Gastrocnemius medialis (tissue), 4 donors: ENCODE measurements around the gene PIK3R3. TPM values are rescaled to one million over a fixed set of nuclear protein-coding genes. Genes with fewer than 3 reads are reported as not detected.

Source experiments
- ATAC-seq, 2 donors: fragments of 150-250 bp; one replicate each; pipeline ENCODE4 v1.9.1; 2016
- DNase-seq, 2 donors: peaks; one replicate each; pipeline ENCODE4 v3.0.0-alpha.2; 2019
- H3K27ac ChIP-seq, 4 donors: fragments of 200-600 bp; sonication (generic); 1 replicate in 1 of 4; 2 replicates in 3 of 4; pipeline ENCODE4 v1.5.1; 2016 to 2018; ENCODE audit warnings: mild to moderate bottlenecking in 2 of 4, moderate library complexity in 1 of 4
- H3K27me3 ChIP-seq, 3 donors: fragments of 200-600 bp; sonication (generic) in 2 of 3; 1 replicate in 1 of 3; 2 replicates in 2 of 3; pipeline versions ENCODE4 v1.5.1 to v1.6.0; 2016 to 2019; ENCODE audit warnings: mild to moderate bottlenecking in 1 of 3, moderate library complexity in 1 of 3
- H3K36me3 ChIP-seq, 2 donors: fragments of 200-600 bp; sonication (generic) in 1 of 2; one replicate each; pipeline ENCODE4 v1.5.1; 2017 to 2018
- H3K4me1 ChIP-seq, 2 donors: fragments of 200-600 bp; sonication (generic) in 1 of 2; one replicate each; pipeline ENCODE4 v1.5.1; 2016 to 2017; ENCODE audit warnings: mild to moderate bottlenecking in 2 of 2
- H3K4me3 ChIP-seq, 4 donors: fragments of 200-600 bp; sonication (generic) in 3 of 4; 1 replicate in 1 of 4; 2 replicates in 3 of 4; pipeline ENCODE4 v1.5.1; 2016 to 2019; ENCODE audit warnings: mild to moderate bottlenecking in 2 of 4
- H3K9me3 ChIP-seq, 3 donors: fragments of 200-600 bp; sonication (generic) in 2 of 3; 1 replicate in 1 of 3; 2 replicates in 2 of 3; pipeline ENCODE4 v1.5.1; 2016 to 2019
- POLR2A ChIP-seq, 2 donors: fragments of 450-650 bp; IDR thresholded peaks; one replicate each; pipeline ENCODE4 v1.6.1; 2017; ENCODE audit warnings: antibody characterized with exemption in 2 of 2, mild to moderate bottlenecking in 2 of 2, moderate library complexity in 2 of 2
- in situ Hi-C, 4 donors: fragments of 200-750 bp; cut with MboI; loops; one replicate each; pipeline versions ENCODE4 v1.15.0 to v1.8.0; 2017; ENCODE audit warnings: low sequenced_read_pairs in 4 of 4
- intact Hi-C: fragments of 100-400 bp; cut with DNase I; formaldehyde crosslinking; loops from one replicate; pipeline ENCODE4 v1.15.1; 2023; ENCODE audit warnings: low total_unique reads
- total RNA-seq, 4 donors: library from RNA; depleted of rRNA; stranded (reverse); fragments of >200 nt; gene quantifications; one replicate each; pipeline versions ENCODE4 v1.1.0 to v1.2.3, GENCODE V29; 2016
- TF ChIP-seq, protein P1 (sequence below), 5 experiments: fragments of 450-650 bp in 3 of 5; fragments of 200-600 bp in 2 of 5; sonication (generic) in 2 of 5; IDR thresholded peaks in 4 of 5; conservative IDR thresholded peaks in 1 of 5; 1 replicate in 4 of 5; 2 replicates in 1 of 5; pipeline ENCODE4 v1.5.1; 2016 to 2019; ENCODE audit warnings: antibody characterized with exemption in 5 of 5, mild to moderate bottlenecking in 3 of 5, moderate library complexity in 3 of 5

The PIK3R3 gene
- total RNA-seq, 4 donors from 2014 or later: 12.1 to 23.8 (median 15.9) TPM

DNA sequence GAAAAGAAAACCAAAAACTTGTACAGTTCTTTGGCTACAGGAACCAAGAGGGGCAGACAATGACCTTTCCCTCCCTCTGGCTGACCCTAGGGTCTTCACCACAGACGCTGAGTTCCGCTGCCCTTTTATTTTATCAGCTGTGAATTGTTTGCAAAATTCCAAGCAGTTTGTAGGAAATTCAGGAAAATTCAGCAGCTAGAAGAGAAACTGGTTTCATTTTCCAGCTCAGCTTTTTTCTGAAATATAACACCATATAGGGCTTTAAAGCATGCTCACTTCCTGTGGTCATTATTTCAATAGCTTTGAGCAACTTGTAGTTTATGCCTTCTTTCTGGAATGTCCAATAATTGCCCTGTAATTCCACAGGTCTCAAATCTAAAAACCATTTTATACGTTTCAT lies 5.5 kb upstream of the PIK3R3 start:
- Histone ChIP-seq H3K27ac (peak overlapping the region in 2 of 4 donors; percentile 6 to 63), H3K4me1 (peaks cover 24 to 25% of the 10 kb centered on the region in 2 donors), H3K4me3 (no peak overlapping the region), H3K27me3 (no peaks in the 10 kb centered on the region), H3K36me3 (no peaks in the 10 kb centered on the region), H3K9me3 (no peaks in the 10 kb centered on the region)
- no peak for DNase-seq
- no peak for ATAC-seq
- in situ Hi-C loops: no loop called here
- intact Hi-C loops: loop anchor here (10.0 kb wide), 2 partner anchors 453 to 553 kb away; partner anchors contain the start of genes GPBP1L1, NASP and TMEM69
- TF ChIP-seq, protein P1, sequence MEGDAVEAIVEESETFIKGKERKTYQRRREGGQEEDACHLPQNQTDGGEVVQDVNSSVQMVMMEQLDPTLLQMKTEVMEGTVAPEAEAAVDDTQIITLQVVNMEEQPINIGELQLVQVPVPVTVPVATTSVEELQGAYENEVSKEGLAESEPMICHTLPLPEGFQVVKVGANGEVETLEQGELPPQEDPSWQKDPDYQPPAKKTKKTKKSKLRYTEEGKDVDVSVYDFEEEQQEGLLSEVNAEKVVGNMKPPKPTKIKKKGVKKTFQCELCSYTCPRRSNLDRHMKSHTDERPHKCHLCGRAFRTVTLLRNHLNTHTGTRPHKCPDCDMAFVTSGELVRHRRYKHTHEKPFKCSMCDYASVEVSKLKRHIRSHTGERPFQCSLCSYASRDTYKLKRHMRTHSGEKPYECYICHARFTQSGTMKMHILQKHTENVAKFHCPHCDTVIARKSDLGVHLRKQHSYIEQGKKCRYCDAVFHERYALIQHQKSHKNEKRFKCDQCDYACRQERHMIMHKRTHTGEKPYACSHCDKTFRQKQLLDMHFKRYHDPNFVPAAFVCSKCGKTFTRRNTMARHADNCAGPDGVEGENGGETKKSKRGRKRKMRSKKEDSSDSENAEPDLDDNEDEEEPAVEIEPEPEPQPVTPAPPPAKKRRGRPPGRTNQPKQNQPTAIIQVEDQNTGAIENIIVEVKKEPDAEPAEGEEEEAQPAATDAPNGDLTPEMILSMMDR (IDR thresholded peaks at IDR 0.05 in 4 of 5, conservative IDR thresholded peaks at IDR 0.05 in 1 of 5): no peak
- no peak for TF ChIP-seq POLR2A (IDR thresholded peaks at IDR 0.05)

DNA sequence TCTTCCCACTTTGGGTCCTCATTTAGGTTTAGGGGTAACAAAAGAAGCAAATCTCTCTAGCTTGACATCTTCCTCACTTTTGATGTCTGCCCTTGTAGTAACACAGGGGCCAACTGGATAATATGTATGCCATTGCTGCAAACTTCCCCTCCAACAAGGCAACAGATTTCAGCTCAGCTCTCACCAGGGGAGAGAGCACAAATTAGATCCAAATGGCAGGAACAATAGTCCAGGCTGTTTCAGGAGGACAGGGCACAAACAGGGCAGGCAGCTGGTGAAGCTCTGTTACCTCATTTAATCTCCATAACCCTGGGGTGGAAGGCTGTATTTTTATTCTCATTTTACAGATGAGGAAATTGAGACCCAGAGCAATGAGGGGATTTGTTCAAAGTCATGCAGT lies 4.3 kb upstream of the PIK3R3 start:
- Histone ChIP-seq H3K9me3 (no peaks in the 10 kb centered on the region), H3K36me3 (no peaks in the 10 kb centered on the region), H3K27me3 (no peaks in the 10 kb centered on the region), H3K27ac (peak overlapping the region in 2 of 4 donors; percentile 21 to 98), H3K4me1 (peaks cover 24 to 25% of the 10 kb centered on the region in 2 donors), H3K4me3 (no peak overlapping the region)
- ATAC-seq: no peak
- intact Hi-C loops: loop anchor here (10.0 kb wide), 2 partner anchors 452 to 552 kb away; partner anchors contain the start of genes GPBP1L1, NASP and TMEM69
- TF ChIP-seq, protein P1 (IDR thresholded peaks at IDR 0.05 in 4 of 5, conservative IDR thresholded peaks at IDR 0.05 in 1 of 5): no peak
- TF ChIP-seq POLR2A (IDR thresholded peaks at IDR 0.05): no peak
- DNase-seq: no peak
- in situ Hi-C loops: no loop called here

DNA sequence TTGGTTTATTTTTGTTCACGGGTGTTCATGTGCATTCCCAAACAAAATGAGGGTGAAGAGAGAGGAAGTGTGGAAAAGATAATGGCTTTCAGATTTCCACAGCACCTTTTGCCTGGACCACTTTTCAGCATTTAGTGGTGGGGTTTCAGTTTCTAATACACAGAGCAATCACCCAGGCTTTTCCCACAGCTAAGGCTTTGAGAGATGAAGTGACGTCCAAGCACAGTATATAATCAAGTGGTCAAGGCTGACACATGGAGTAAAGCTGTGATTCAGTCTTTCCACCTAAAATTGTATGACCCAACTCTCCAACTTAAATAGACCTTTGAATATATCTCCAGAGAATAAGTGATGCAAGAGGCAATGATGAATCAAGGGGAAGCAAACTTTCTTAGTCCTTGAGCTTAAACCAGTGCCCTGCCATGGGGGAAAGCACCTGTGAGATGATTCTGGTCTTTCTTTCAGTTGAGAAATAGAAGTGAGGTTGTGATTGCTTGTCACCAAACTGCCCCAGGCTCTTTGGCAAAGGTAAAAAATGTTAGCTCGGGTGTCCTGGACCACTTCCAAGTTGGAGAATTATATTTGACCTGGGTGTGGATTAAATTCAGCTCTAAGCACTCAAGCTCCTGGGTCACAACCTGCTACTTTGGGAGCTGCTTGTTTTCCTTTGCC lies 2.4 kb upstream of the PIK3R3 start:
- intact Hi-C loops: loop anchor here (5.0 to 10.0 kb wide), 4 partner anchors 97 to 550 kb away; partner anchors contain the start of genes GPBP1L1, MAST2, NASP and TMEM69
- Histone ChIP-seq H3K27ac (peak overlapping the region; percentile 96 to 99 (median 98)), H3K4me3 (no peak overlapping the region), H3K27me3 (peaks cover 0 to 10% (median 6%) of the 10 kb centered on the region in 3 donors), H3K36me3 (no peaks in the 10 kb centered on the region), H3K9me3 (no peaks in the 10 kb centered on the region), H3K4me1 (peaks cover 30 to 39% of the 10 kb centered on the region in 2 donors)
- TF ChIP-seq, protein P1 (IDR thresholded peaks at IDR 0.05 in 4 of 5, conservative IDR thresholded peaks at IDR 0.05 in 1 of 5): no peak
- no peak for TF ChIP-seq POLR2A (IDR thresholded peaks at IDR 0.05)
- peak; percentile 15 to 22 for ATAC-seq
- DNase-seq: peak; percentile 10 to 59
- in situ Hi-C loops: no loop called here

DNA sequence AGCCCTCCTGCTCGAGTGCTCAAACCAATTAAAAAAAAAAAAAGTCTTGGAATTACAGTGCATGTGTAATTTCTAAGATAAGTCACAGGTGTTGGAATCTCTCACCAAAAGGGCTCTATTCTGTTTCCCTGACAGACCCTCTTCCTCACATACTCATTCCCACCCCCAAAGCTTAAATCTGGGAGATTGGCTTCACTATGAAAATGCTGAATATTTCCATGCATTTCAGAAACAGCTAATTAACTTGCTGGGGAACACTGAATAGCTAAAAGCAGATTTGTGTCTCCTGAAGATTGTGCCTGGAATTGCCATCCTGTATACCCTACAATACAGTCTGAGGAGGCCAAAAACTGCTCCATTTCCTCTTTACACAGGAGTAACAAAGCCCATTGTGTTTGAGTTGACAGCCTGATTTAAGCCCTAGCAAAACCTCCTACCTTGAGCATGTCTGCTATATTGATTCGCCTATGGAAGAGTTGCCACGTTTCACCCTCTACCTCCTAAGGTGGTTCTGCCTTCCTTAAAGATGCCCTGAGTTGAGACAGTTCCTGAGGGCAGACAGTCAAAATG lies 1.4 kb upstream of the PIK3R3 start:
- ATAC-seq: no peak
- Histone ChIP-seq H3K27me3 (peaks cover 0 to 10% (median 6%) of the 10 kb centered on the region in 3 donors), H3K4me3 (peak overlapping the region; percentile 76 to 89 (median 79)), H3K9me3 (no peaks in the 10 kb centered on the region), H3K27ac (peak overlapping the region; percentile 96 to 99 (median 98)), H3K4me1 (peaks cover 36 to 39% of the 10 kb centered on the region in 2 donors), H3K36me3 (no peaks in the 10 kb centered on the region)
- intact Hi-C loops: loop anchor here (2.0 to 10.0 kb wide), 6 partner anchors 41 to 549 kb away; partner anchors contain the start of genes GPBP1L1, MAST2, NASP and TMEM69
- DNase-seq: no peak
- TF ChIP-seq POLR2A (IDR thresholded peaks at IDR 0.05): no peak
- in situ Hi-C loops: no loop called here

DNA sequence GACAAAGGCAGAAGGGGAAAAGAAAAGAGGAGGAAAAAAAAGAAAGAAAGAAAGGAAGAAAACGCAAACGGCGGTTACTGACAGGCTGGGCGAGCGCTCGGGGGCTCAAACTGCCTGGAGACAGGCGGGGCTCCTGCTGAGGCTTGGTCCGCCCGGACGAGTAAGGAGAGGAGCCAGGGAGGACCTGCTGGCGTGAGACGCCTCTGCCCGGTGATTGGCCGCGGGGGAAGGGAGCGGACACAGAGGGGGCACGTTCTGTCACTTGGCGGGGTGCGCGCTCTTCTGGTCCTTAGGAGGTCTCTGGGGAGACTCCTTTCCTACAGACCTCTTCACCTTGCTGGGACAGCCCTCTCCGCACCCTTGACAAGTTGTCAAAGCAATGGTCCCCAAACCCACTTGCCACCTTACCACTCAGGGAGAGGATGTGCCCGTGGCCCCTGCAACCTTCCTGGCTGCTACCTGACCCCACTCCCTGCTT lies 791 bp upstream of the PIK3R3 start:
- TF ChIP-seq, protein P1 (IDR thresholded peaks at IDR 0.05 in 4 of 5, conservative IDR thresholded peaks at IDR 0.05 in 1 of 5): no peak
- peak in 1 of 2 donors; percentile 18 for TF ChIP-seq POLR2A (IDR thresholded peaks at IDR 0.05)
- Histone ChIP-seq H3K36me3 (no peaks in the 10 kb centered on the region), H3K27ac (peak overlapping the region; percentile 96 to 99 (median 98)), H3K27me3 (peaks cover 0 to 10% (median 6%) of the 10 kb centered on the region in 3 donors), H3K9me3 (no peaks in the 10 kb centered on the region), H3K4me1 (peaks cover 39% of the 10 kb centered on the region in 2 donors), H3K4me3 (peak overlapping the region; percentile 76 to 89 (median 79))
- ATAC-seq: peak; percentile 52 to 64
- intact Hi-C loops (loop anchor here (2.0 to 10.0 kb wide), 6 partner anchors 42 to 548 kb away; partner anchors contain the start of genes GPBP1L1, MAST2, NASP and TMEM69), in situ Hi-C loops (no loop called here)
- peak in 1 of 2 donors; percentile 54 for DNase-seq
